ENCODE results near the gene NACC2. TPM values are rescaled to one million over a fixed set of nuclear protein-coding genes. Genes with fewer than 3 reads are reported as not detected.

Gene NACC2
- total RNA-seq, 4 donors from 2014 or later: 18.4 to 33.6 (median 22.4) TPM

GRCh38 chr9:136006169-136006568 is 88.9 kb downstream of the NACC2 start:
- intact Hi-C loops (cut with DNase I): no loop called here
- TF ChIP-seq CTCF (IDR thresholded peaks at IDR 0.05): no peak
- TF ChIP-seq POLR2A (IDR thresholded peaks at IDR 0.05): no peak

GRCh38 chr9:136004712-136005111 is 90.4 kb downstream of the NACC2 start:
- Histone ChIP-seq H3K9me3 (no peaks in the 10 kb centered on the region), H3K27me3 (no peaks in the 10 kb centered on the region), H3K4me1 (peaks cover 0 to 15% of the 10 kb centered on the region in 2 donors), H3K4me3 (replicated peaks in 1 of 3) (no peak overlapping the region), H3K36me3 (no peaks in the 10 kb centered on the region), H3K27ac (no peak overlapping the region)
- 69 to 78% methylated on average over 4 to 15 of the region's 15 CpGs for WGBS, 2 donors
- no peak for DNase-seq
- intact Hi-C loops (cut with DNase I): no loop called here
- TF ChIP-seq CTCF (IDR thresholded peaks at IDR 0.05): no peak
- TF ChIP-seq POLR2A (IDR thresholded peaks at IDR 0.05): no peak

More at GRCh38 chr9:136006169-136006568, 88.9 kb downstream of the NACC2 start:
- Histone ChIP-seq H3K27me3 (no peaks in the 10 kb centered on the region), H3K27ac (no peak overlapping the region), H3K4me3 (replicated peaks in 1 of 3) (no peak overlapping the region), H3K9me3 (no peaks in the 10 kb centered on the region), H3K36me3 (no peaks in the 10 kb centered on the region), H3K4me1 (peaks cover 0 to 15% of the 10 kb centered on the region in 2 donors)
- DNase-seq: no peak
- WGBS, 2 donors: 71 to 86% methylated on average over 5 to 7 of the region's 7 CpGs

GRCh38 chr9:136004219-136004618 is 90.9 kb downstream of the NACC2 start:
- peaks cover 0 to 15% of the 10 kb centered on the region in 2 donors for H3K4me1 ChIP-seq
- no peak overlapping the region for H3K4me3 ChIP-seq (replicated peaks in 1 of 3)
- no peak for TF ChIP-seq CTCF (IDR thresholded peaks at IDR 0.05)
- no peak for TF ChIP-seq POLR2A (IDR thresholded peaks at IDR 0.05)
- 74 to 91% methylated on average over 6 of the region's 9 CpGs for WGBS, 2 donors
- no peaks in the 10 kb centered on the region for H3K9me3 ChIP-seq
- no peak for DNase-seq
- H3K27me3 ChIP-seq: no peaks in the 10 kb centered on the region
- H3K36me3 ChIP-seq: no peaks in the 10 kb centered on the region
- intact Hi-C loops (cut with DNase I): no loop called here
- no peak overlapping the region for H3K27ac ChIP-seq

GRCh38 chr9:136003411-136004218 is 91.5 kb downstream of the NACC2 start:
- DNase-seq: no peak
- Histone ChIP-seq H3K27ac (no peak overlapping the region), H3K36me3 (no peaks in the 10 kb centered on the region), H3K4me1 (peaks cover 0 to 15% of the 10 kb centered on the region in 2 donors), H3K27me3 (no peaks in the 10 kb centered on the region), H3K9me3 (no peaks in the 10 kb centered on the region), H3K4me3 (replicated peaks in 1 of 3) (no peak overlapping the region)
- TF ChIP-seq CTCF (IDR thresholded peaks at IDR 0.05): no peak
- TF ChIP-seq POLR2A (IDR thresholded peaks at IDR 0.05): no peak
- WGBS, 2 donors: 30 to 37% methylated on average over 2 of the region's 15 CpGs
- intact Hi-C loops (cut with DNase I): no loop called here

- Histone ChIP-seq H3K27me3 (no peaks in the 10 kb centered on the region), H3K9me3 (no peaks in the 10 kb centered on the region), H3K4me1 (peaks cover 0 to 15% of the 10 kb centered on the region in 2 donors), H3K36me3 (no peaks in the 10 kb centered on the region), H3K27ac (no peak overlapping the region), H3K4me3 (replicated peaks in 1 of 3) (no peak overlapping the region)
- intact Hi-C loops (cut with DNase I): no loop called here
- DNase-seq: no peak
- WGBS, 2 donors: 38 to 44% methylated on average over 4 to 7 of the region's 10 CpGs
- TF ChIP-seq CTCF (IDR thresholded peaks at IDR 0.05) (no peak), POLR2A (IDR thresholded peaks at IDR 0.05) (no peak)
These were observed 92.2 kb downstream of the NACC2 start for GRCh38 chr9:136002881-136003280.
